Cardiac fibroblast (primary cell): Measurements from ENCODE around the gene AKAP17A.

Source experiments
- DNase-seq, 2 donors: peaks; one replicate each; pipeline versions ENCODE4 v3.0.0 to v3.0.0-alpha.2; 2010; ENCODE audit warnings: low read depth in 2 of 2
- H3K4me3 ChIP-seq, 2 donors: replicated peaks in 1 of 2; 1 replicate in 1 of 2; 2 replicates in 1 of 2; pipeline ENCODE4 v1.5.1; 2011; ENCODE audit warnings: low read depth in 2 of 2, low read length in 2 of 2, mild to moderate bottlenecking in 2 of 2, moderate library complexity in 1 of 2
- TF ChIP-seq, protein P1 (sequence below): IDR thresholded peaks from one replicate; pipeline ENCODE4 v1.5.1; 2011; ENCODE audit warnings: low read depth, mild to moderate bottlenecking, low read length, inconsistent platforms

The AKAP17A gene

DNA sequence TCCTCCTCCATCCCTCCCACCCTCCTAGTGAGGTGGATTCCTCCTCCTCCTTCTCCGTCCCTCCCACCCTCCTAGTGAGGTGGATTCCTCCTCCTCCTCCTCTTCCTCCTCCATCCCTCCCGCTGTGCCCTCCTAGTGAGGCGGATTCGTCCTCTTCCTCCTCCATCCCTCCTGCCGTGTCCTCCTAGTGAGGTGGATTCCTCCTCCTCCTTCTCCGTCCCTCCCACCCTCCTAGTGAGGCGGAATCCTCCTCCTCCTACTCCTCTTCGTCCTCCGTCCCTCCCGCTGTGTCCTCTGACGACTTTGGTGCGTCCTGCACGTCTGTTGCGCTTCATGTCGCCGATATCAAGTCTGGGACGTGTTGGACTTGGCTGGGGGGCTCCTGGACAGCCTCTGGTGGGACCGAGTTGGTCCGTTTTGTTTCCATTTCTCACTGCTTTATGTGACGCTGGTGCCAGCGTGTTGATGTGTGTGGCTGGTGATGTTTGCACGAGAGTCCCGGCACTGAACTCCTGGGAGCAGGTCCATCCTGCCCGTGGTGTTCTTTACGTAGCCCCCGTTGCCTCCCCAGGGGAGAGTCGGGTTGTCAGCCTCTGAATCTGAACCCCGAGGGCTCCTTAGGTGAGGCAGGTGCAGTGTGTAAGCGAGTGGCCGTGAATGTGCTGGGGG is 5.4 kb downstream of the AKAP17A start:
- no peak overlapping the region for H3K4me3 ChIP-seq
- TF ChIP-seq, protein P1, sequence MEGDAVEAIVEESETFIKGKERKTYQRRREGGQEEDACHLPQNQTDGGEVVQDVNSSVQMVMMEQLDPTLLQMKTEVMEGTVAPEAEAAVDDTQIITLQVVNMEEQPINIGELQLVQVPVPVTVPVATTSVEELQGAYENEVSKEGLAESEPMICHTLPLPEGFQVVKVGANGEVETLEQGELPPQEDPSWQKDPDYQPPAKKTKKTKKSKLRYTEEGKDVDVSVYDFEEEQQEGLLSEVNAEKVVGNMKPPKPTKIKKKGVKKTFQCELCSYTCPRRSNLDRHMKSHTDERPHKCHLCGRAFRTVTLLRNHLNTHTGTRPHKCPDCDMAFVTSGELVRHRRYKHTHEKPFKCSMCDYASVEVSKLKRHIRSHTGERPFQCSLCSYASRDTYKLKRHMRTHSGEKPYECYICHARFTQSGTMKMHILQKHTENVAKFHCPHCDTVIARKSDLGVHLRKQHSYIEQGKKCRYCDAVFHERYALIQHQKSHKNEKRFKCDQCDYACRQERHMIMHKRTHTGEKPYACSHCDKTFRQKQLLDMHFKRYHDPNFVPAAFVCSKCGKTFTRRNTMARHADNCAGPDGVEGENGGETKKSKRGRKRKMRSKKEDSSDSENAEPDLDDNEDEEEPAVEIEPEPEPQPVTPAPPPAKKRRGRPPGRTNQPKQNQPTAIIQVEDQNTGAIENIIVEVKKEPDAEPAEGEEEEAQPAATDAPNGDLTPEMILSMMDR, result no peak
- DNase-seq, result no peak

DNA sequence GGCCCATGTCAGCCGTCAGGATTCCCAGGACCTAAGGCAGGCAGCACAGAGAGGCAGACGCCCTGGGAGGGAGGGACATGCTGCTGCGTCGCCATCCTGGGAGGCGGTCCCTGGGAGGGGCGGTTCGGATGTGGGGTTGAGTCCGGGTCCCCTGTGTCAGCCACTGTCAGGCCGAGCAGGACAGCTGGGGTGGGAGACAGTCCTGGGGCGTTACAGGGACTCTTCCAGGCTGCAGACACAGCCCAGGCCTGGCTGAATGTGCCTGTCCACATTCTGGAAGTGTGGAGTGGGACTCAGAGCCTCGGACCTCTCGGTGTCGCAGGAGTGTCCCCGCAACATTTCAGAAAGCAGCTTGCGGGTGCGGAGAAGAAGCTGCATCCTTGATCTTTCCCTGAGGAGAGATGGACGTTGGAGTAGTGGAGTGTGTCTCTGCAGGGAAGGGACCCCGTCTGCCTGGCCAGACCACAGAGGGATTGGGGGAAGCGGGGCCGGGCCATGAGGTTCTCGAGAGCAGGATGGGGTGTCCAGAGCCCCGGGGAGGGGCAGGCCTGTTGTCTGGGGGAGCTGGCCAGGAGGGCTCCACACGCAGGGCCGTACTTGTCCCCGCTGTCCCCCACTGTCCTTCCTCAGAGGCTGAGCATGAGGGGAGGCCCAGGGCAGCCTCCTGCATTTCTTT is 6.1 kb downstream of the AKAP17A start:
- no peak for DNase-seq
- TF ChIP-seq, protein P1, result no peak
- H3K4me3 ChIP-seq, result no peak overlapping the region

DNA sequence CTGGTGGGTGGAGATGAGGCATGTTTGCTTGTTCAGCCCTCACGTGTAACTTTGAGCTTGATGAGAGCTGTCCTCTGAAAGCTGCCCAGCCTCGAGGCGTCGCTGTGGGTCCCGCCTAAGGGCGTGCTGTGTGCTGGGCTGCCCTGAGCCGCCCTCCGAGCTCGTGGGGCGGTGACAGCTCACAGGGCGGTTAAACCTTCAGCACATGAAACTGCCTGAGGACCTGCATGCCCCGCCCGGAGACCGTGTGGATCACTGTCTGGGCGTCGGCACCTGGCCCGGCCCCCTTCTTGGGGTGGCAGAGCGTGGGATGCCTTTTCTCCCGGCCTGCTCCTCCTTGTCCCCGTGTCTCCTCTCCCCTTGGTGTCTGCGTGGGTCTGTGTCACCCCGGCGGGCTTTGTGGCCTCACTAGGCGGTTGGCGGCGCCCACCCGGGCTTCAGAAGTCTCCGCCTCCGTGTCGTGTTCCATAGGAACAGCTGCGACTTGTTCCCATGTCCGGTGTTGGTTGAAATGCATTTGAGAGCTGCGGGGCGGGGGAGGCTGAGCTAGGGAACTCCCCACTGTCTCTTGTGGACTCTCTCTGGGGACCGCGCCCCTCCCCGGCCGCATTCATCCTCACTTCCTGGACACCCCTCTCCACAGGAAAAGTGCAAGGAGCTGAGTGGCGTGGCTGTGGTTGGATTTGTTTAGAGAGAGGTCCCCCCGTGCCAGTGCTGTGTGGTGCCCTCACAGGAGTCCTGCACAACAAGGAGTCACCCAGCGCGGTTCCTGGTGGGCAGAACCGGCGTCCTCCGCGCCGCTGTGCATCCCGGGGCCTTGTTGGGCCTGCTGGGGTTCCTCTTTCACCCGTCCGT is 6.8 kb downstream of the AKAP17A start:
- no peak overlapping the region for H3K4me3 ChIP-seq
- TF ChIP-seq, protein P1, result no peak
- no peak for DNase-seq

DNA sequence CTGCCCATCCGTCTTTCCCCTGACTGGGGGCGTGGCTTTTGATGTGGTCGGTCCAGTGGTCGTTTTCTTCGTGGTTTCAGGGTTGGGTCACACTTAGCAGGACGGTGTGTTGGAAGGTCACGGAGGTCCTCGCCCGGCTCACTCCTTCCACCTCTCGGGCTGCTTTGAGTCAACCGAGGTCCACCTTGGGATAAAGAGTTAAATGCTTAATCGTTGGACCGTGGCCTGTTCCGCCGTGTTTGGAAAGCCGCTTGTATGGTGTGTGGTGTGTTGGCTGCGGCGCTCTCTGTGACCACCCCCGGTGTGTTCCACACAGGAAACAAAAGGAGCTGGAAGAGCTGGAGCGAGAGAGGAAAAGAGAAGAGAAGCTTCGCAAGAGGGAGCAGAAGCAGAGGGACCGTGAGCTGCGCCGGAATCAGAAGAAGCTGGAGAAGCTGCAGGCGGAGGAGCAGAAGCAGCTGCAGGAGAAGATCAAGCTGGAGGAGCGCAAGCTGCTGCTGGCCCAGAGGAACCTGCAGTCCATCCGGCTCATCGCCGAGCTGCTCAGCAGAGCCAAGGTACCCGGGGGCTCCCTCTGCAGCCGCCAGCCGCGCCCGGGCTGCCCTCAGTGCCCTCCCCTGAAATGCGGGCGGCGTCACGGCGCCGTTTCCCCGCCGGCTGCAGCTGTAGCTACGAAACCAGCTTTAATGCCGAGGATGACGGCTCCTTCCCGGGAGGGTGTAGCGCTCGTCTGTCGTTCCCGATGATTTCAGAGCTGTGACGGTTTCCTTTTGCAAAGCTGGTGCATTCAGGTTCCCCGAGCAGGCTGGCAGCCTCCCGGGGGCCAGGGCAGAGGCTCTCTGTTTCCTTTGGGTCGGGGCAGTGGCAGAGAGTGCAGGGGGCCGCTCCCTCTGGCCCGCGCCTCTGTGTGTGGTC is 7.7 kb downstream of the AKAP17A start:
- TF ChIP-seq, protein P1, result no peak
- no peak overlapping the region for H3K4me3 ChIP-seq
- no peak for DNase-seq

DNA sequence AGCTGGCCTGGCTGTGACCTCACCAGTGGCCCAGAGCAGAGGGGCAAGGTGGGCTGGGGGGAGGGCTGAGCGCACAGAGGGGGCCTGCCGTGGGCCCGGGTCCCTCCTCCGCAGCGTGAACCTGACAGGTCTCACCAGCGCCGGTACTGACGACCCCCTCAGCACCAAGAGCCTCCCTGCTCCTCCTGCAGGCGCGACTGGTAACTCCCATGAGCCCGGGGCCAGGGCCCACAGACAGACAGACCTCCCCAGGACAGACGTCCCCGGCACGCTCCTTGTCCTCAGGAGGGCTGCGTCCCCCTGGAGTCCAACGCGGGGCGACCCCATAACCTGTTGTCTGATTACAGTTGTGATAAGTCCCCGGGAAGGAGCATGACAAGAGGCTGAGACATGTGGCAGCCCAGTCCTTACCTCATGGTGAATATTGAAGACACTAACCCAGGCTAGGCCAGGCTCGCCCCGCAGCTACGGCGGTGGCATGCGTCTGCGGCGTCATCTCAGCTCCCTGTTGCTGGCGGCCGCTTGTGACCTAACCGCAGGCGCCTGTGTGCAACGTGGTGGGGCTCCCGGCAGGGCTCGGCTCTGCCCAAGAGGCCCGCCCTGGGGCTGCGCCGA is 8.5 kb downstream of the AKAP17A start:
- TF ChIP-seq, protein P1, result no peak
- no peak for DNase-seq
- H3K4me3 ChIP-seq, result no peak overlapping the region
